GM19463 (cell line): ENCODE measurements around the gene PAPPA2.
"Not testable (repeated sequence)": the region's sequence is repeated elsewhere in the genome, so short reads cannot be mapped to it uniquely, and the experiment has no call there.

ENCODE experiments used
- ATAC-seq: cut with Tn5 transposase; IDR thresholded peaks from one replicate; pipeline ENCODE4 v1.9.1; 2021; ENCODE audit warnings: mild to moderate bottlenecking, moderate library complexity; ENCODE audit not compliant: unreplicated experiment

Gene PAPPA2

GRCh38 chr1:176545034-176545639 is 82.2 kb downstream of the PAPPA2 start:
- ATAC-seq: no peak

- no peak for ATAC-seq
Measured at GRCh38 chr1:176546825-176547224, 83.8 kb downstream of the PAPPA2 start.

- no peak for ATAC-seq
Measured at GRCh38 chr1:176551146-176551545, 88.2 kb downstream of the PAPPA2 start.

GRCh38 chr1:176552217-176552991 is 89.4 kb downstream of the PAPPA2 start:
- ATAC-seq: no peak

- no peak for ATAC-seq
Measured at GRCh38 chr1:176552999-176553398, 90.0 kb downstream of the PAPPA2 start.

GRCh38 chr1:176556288-176556687 is 93.3 kb downstream of the PAPPA2 start:
- ATAC-seq: no peak

GRCh38 chr1:176557543-176558258 is 94.7 kb downstream of the PAPPA2 start:
- no peak for ATAC-seq

GRCh38 chr1:176558561-176558960 is 95.6 kb downstream of the PAPPA2 start:
- ATAC-seq: no peak

GRCh38 chr1:176559474-176559873 is 96.5 kb downstream of the PAPPA2 start:
- ATAC-seq: no peak

- peak; percentile 74 for ATAC-seq
Measured at GRCh38 chr1:176559878-176560277, 96.9 kb downstream of the PAPPA2 start.

GRCh38 chr1:176560681-176561080 is 97.7 kb downstream of the PAPPA2 start:
- no peak for ATAC-seq

GRCh38 chr1:176561761-176562160 is 98.8 kb downstream of the PAPPA2 start:
- not testable (repeated sequence) for ATAC-seq

- no peak for ATAC-seq
Measured at GRCh38 chr1:176566004-176566975, 103.3 kb downstream of the PAPPA2 start.

- ATAC-seq: no peak
Measured at GRCh38 chr1:176567190-176567794, 104.3 kb downstream of the PAPPA2 start.

GRCh38 chr1:176568185-176568584 is 105.2 kb downstream of the PAPPA2 start:
- no peak for ATAC-seq

- ATAC-seq: no peak
Measured at GRCh38 chr1:176574756-176575155, 111.8 kb downstream of the PAPPA2 start.

GRCh38 chr1:176575991-176576390 is 113.0 kb downstream of the PAPPA2 start:
- ATAC-seq: no peak

GRCh38 chr1:176576670-176577069 is 113.7 kb downstream of the PAPPA2 start:
- no peak for ATAC-seq

- ATAC-seq: no peak
Measured at GRCh38 chr1:176577646-176578197, 114.7 kb downstream of the PAPPA2 start.

- no peak for ATAC-seq
Measured at GRCh38 chr1:176579087-176579486, 116.1 kb downstream of the PAPPA2 start.
